HG03521 (cell line): ENCODE data around the gene OAT.
"Not testable (repeated sequence)": the region's sequence is repeated elsewhere in the genome, so short reads cannot be mapped to it uniquely, and the experiment has no call there.

Experiments
- ATAC-seq: cut with Tn5 transposase; IDR thresholded peaks from one replicate; pipeline ENCODE4 v1.9.1; 2021; ENCODE audit warnings: mild to moderate bottlenecking, moderate library complexity; ENCODE audit not compliant: unreplicated experiment

OAT gene

DNA sequence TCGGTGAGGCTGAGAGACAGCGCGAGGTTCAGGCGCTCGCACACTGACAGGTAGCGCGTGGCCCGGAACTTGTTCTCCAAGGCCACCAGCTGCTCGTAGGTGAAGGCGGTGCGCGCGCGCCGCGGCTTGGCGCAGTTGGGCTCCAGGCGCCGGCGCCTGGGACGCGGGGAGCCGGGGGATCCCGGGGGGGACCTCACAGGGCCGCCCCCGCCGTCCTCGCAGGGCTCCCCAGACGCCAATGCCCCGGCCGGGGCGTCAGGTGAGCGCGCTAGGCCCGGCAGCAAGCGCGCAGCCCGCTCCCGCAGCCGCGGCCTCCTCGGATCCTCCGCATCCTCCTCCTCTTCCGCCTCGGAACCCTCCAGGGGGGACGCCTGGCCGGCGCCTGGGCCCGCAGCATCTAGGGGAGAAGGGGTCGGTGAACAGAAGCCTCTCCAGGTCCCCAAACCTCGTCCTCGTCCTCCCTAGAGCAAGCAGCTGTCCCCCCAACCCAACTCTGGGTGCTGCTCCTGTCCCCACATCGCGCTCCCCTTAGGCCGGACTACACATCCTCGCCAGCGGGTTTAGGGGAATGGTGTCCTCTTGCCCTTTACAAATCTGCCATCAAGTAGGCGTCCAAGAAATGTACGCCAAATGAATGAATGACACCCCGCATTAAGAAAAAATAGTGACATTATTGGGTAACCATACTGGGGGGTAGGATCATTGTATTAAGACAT, 29.2 kb upstream of the OAT start:
- ATAC-seq, result no peak

GRCh38 chr10:124446830-124447750, 28.4 kb upstream of the OAT start:
- ATAC-seq, result no peak

GRCh38 chr10:124441694-124442093, 23.0 kb upstream of the OAT start:
- not testable (repeated sequence) for ATAC-seq

DNA sequence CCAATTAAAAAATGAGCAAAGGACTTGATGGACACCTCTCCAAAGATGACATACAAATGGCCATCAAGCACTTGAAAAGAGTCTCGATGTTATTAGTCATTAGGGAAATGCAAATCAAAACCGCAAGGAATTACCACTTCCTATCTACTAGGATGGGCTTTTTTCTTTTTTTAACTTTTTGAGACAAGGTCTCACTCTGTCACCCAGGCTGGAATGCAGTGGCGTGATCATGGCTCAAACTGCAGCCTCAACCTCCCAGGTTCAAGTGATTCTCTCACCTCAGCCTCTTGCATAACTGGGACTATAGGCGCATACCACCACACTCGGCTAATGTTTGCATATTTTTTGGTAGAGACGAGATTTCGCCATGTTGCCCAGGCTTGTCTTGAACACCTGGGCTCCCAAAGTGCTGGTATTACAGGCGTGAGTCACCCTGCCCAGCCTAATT, 17.5 kb upstream of the OAT start:
- ATAC-seq, result peak; percentile 59

- not testable (repeated sequence) for ATAC-seq
Observed at GRCh38 chr10:124435683-124436082, 17.0 kb upstream of the OAT start.

DNA sequence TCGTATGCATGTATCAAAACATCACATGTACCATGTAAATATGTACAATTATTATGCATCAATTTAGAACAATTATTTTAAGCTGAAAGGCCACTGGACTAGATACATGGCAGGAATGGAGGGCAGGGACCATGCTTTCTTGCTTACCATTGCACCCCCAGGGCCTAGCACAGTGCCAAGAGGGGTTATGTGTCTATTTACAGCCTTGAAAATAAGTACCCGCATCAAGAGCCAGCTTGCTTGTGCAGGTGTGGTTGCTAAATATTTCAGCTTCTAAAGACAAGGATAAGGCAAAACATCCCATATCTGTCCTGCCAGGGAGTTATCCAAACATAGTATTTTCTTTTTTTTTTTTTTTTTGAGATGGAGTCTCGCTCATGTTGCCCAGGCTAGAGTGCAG, 14.7 kb upstream of the OAT start:
- no peak for ATAC-seq

GRCh38 chr10:124430077-124430476, 11.4 kb upstream of the OAT start:
- ATAC-seq, result no peak

GRCh38 chr10:124429576-124429975, 10.9 kb upstream of the OAT start:
- no peak for ATAC-seq

GRCh38 chr10:124428207-124428777, 9.6 kb upstream of the OAT start:
- no peak for ATAC-seq

- ATAC-seq, result no peak
Observed at GRCh38 chr10:124425227-124425962, 6.7 kb upstream of the OAT start.

DNA sequence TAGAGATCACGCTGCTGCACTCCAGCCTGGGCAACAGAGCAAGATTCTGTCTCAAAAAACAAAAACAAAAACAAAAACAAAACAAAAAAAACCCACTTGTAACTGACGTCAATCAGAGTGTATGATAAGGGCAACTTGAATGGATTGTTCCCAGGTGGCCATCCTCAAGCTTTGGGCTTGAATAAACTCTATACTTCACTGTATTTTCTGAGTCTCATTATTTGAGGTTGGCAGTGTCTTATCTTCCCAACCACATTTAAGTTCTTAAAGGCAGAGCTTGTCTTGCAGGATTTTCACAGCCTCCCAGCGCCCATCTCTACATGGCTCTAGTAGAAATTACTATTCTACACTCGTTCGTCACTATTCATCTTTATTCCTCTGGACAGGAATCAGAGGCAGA, 5.1 kb upstream of the OAT start:
- ATAC-seq, result no peak

- no peak for ATAC-seq
Observed at GRCh38 chr10:124422742-124423141, 4.0 kb upstream of the OAT start.

GRCh38 chr10:124420254-124420653, 1.5 kb upstream of the OAT start:
- no peak for ATAC-seq

GRCh38 chr10:124419635-124420034, 912 bp upstream of the OAT start:
- ATAC-seq, result no peak

GRCh38 chr10:124417895-124418725, 613 bp downstream of the OAT start:
- ATAC-seq, result peak; percentile 25

GRCh38 chr10:124416733-124417132, 2.0 kb downstream of the OAT start:
- no peak for ATAC-seq

DNA sequence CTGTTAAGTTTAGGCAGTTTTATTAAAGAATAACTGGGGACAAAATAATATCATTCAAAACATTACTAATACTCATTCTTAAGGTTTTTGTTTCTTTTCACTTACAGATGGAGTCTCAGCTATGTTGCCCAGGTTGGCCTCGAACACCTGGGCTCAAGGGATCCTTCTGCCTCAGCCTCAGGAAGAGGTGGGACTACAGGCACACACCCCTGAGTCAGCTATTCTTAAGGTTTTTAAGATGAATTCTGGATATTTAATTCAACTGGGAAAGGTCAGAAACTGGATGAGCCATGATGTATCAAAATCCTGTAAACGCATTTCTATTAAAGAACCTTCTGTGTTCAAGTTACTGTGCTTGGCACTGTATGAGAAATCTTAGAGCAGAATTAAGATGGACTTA, 3.5 kb downstream of the OAT start:
- no peak for ATAC-seq

- ATAC-seq, result no peak
Observed at GRCh38 chr10:124414076-124414475, 4.6 kb downstream of the OAT start.

DNA sequence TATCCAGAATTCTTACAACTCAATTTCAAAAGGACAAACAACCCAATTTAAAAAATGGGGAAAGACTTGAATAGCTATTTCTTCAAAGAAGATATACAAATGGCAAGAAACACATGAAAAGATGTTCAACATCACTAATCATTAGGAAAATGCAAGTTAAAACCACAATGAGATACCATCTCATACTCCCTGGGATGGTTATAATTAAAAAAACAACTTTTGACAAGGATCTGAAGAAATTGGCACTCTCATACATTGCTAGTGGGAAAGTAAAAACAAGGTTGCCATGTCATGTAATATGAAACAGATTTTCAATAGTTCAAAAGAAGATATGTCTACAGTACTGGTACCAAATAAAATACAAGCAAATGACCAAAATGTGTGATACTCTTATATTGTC, 9.0 kb downstream of the OAT start:
- no peak for ATAC-seq

GRCh38 chr10:124408357-124408756, 10.4 kb downstream of the OAT start:
- ATAC-seq, result no peak
